ENCODE data around the gene PCDHB6.
"Not testable (repeated sequence)": the region's sequence is repeated elsewhere in the genome, so short reads cannot be mapped to it uniquely, and the experiment has no call there.

PCDHB6 gene

GRCh38 chr5:141172381-141173204 is 22.7 kb downstream of the PCDHB6 start, which contains the start of gene PCDHB7:
PCDHB7 (plus strand) TSS chr5:141172644; CDS start chr5:141172836, 192 bp downstream.
- peak; percentile 25 for DNase-seq (ENCODE audit: low spot score)

GRCh38 chr5:141174291-141175104 is 24.6 kb downstream of the PCDHB6 start:
- DNase-seq (ENCODE audit: low spot score), result not testable (repeated sequence)

- DNase-seq (ENCODE audit: low spot score), result no peak
Observed at GRCh38 chr5:141175933-141176332, 26.1 kb downstream of the PCDHB6 start.

- not testable (repeated sequence) for DNase-seq (ENCODE audit: low spot score)
Observed at GRCh38 chr5:141177577-141178191, 27.8 kb downstream of the PCDHB6 start, which contains the start of gene PCDHB8. PCDHB8 (plus strand) TSS chr5:141177790; CDS start chr5:141178035, 245 bp downstream.

GRCh38 chr5:141179371-141179770 is 29.5 kb downstream of the PCDHB6 start:
- not testable (repeated sequence) for DNase-seq (ENCODE audit: low spot score)

- DNase-seq (ENCODE audit: low spot score), result not testable (repeated sequence)
Observed at GRCh38 chr5:141179876-141180275, 30.0 kb downstream of the PCDHB6 start.

- no peak for DNase-seq (ENCODE audit: low spot score)
Observed at GRCh38 chr5:141180313-141180712, 30.5 kb downstream of the PCDHB6 start.

GRCh38 chr5:141182248-141182647 is 32.4 kb downstream of the PCDHB6 start, which contains the start of gene PCDHB16:
PCDHB16 (plus strand) TSS chr5:141182387; CDS start chr5:141182560, 173 bp downstream.
- DNase-seq (ENCODE audit: low spot score), result peak; percentile 72

GRCh38 chr5:141184117-141184855 is 34.4 kb downstream of the PCDHB6 start:
- DNase-seq (ENCODE audit: low spot score), result not testable (repeated sequence)

GRCh38 chr5:141186897-141187512 is 37.1 kb downstream of the PCDHB6 start, which contains the start of gene PCDHB9:
PCDHB9 (plus strand) TSS chr5:141187161; CDS start chr5:141187319, 158 bp downstream.
- peak; percentile 50 for DNase-seq (ENCODE audit: low spot score)

- DNase-seq (ENCODE audit: low spot score), result not testable (repeated sequence)
Observed at GRCh38 chr5:141188682-141189081, 38.8 kb downstream of the PCDHB6 start.

- DNase-seq (ENCODE audit: low spot score), result not testable (repeated sequence)
Observed at GRCh38 chr5:141189131-141189530, 39.3 kb downstream of the PCDHB6 start.

GRCh38 chr5:141192110-141192725 is 42.4 kb downstream of the PCDHB6 start, which contains the start of gene PCDHB10:
PCDHB10 (plus strand) TSS chr5:141192353; CDS start chr5:141192553, 200 bp downstream.
- DNase-seq (ENCODE audit: low spot score), result peak; percentile 64

GRCh38 chr5:141194332-141194731 is 44.5 kb downstream of the PCDHB6 start:
- DNase-seq (ENCODE audit: low spot score), result not testable (repeated sequence)

GRCh38 chr5:141196363-141196762 is 46.5 kb downstream of the PCDHB6 start:
- DNase-seq (ENCODE audit: low spot score), result no peak

GRCh38 chr5:141199359-141200235 is 49.7 kb downstream of the PCDHB6 start, which contains the start of gene PCDHB11:
PCDHB11 (plus strand) TSS chr5:141199627; CDS start chr5:141199775, 148 bp downstream.
- DNase-seq (ENCODE audit: low spot score), result peak; percentile 57

GRCh38 chr5:141201126-141201525 is 51.3 kb downstream of the PCDHB6 start:
- not testable (repeated sequence) for DNase-seq (ENCODE audit: low spot score)

GRCh38 chr5:141201646-141202045 is 51.8 kb downstream of the PCDHB6 start:
- not testable (repeated sequence) for DNase-seq (ENCODE audit: low spot score)

Measured in cerebellar cortex (tissue), 1 donor.